GM18526 (cell line): Measurements from ENCODE around the gene SMAP1.

Experiments used
- POLR2A ChIP-seq: IDR thresholded peaks from 3 replicates; pipeline ENCODE4 v1.6.1; 2011; ENCODE audit not compliant: insufficient read length; ENCODE audit errors: extremely low read depth

SMAP1 gene

GRCh38 chr6:70846207-70846835, 178.6 kb downstream of the SMAP1 start:
- TF ChIP-seq POLR2A: no peak

GRCh38 chr6:70847106-70848084, 179.7 kb downstream of the SMAP1 start:
- no peak for TF ChIP-seq POLR2A

GRCh38 chr6:70849348-70850069, 181.8 kb downstream of the SMAP1 start:
- TF ChIP-seq POLR2A: no peak

- TF ChIP-seq POLR2A: no peak
These were observed 185.1 kb downstream of the SMAP1 start for GRCh38 chr6:70852667-70853246.

- TF ChIP-seq POLR2A: no peak
These were observed 189.8 kb downstream of the SMAP1 start for GRCh38 chr6:70857387-70858077.

- no peak for TF ChIP-seq POLR2A
These were observed 192.4 kb downstream of the SMAP1 start for GRCh38 chr6:70860045-70860444.

GRCh38 chr6:70860920-70861319, 193.2 kb downstream of the SMAP1 start:
- TF ChIP-seq POLR2A: no peak

- no peak for TF ChIP-seq POLR2A
These were observed 195.7 kb downstream of the SMAP1 start for GRCh38 chr6:70863343-70863742.

GRCh38 chr6:70864401-70864800, 196.7 kb downstream of the SMAP1 start:
- no peak for TF ChIP-seq POLR2A

- no peak for TF ChIP-seq POLR2A
These were observed 204.8 kb downstream of the SMAP1 start for GRCh38 chr6:70872469-70872868.

- no peak for TF ChIP-seq POLR2A
These were observed 206.7 kb downstream of the SMAP1 start for GRCh38 chr6:70874181-70874913.

GRCh38 chr6:70879496-70879895, 211.8 kb downstream of the SMAP1 start:
- TF ChIP-seq POLR2A: no peak

- TF ChIP-seq POLR2A: no peak
These were observed 216.6 kb downstream of the SMAP1 start for GRCh38 chr6:70884074-70884983.
